Mammary epithelial cell (primary cell): ENCODE results near the gene MED22.

Source experiments
- CTCF ChIP-seq, 2 donors: IDR thresholded peaks in 1 of 2; conservative IDR thresholded peaks in 1 of 2; 2 replicates each; pipeline ENCODE4 v1.5.1; 2011 to 2012; ENCODE audit warnings: inconsistent platforms in 2 of 2, low read length in 2 of 2, mild to moderate bottlenecking in 2 of 2, control low read depth in 1 of 2, low read depth in 1 of 2; ENCODE audit not compliant: insufficient read depth in 1 of 2; ENCODE audit errors: extremely low read depth in 1 of 2
- EZH2 ChIP-seq: IDR thresholded peaks from 2 replicates; pipeline ENCODE4 v1.6.1; 2012; ENCODE audit warnings: low read length, inconsistent platforms, borderline replicate concordance

- TF ChIP-seq EZH2 (no peak), CTCF (conservative IDR thresholded peaks at IDR 0.05 in 1 of 2, IDR thresholded peaks at IDR 0.05 in 1 of 2; ENCODE audit: extremely low read depth in 1 of 2, insufficient read depth in 1 of 2, low read depth in 1 of 2, low read length in 2 of 2) (no peak)
These were observed at the start of gene MED22, which contains the start of gene RPL7A for GRCh38 chr9:133347985-133348717.
